GM19395 (cell line): ENCODE data around the gene HSPA12A.

Experiments used
- ATAC-seq: cut with Tn5 transposase; IDR thresholded peaks from one replicate; pipeline ENCODE4 v1.9.1; 2021; ENCODE audit warnings: mild to moderate bottlenecking, moderate library complexity; ENCODE audit not compliant: unreplicated experiment

HSPA12A gene

DNA sequence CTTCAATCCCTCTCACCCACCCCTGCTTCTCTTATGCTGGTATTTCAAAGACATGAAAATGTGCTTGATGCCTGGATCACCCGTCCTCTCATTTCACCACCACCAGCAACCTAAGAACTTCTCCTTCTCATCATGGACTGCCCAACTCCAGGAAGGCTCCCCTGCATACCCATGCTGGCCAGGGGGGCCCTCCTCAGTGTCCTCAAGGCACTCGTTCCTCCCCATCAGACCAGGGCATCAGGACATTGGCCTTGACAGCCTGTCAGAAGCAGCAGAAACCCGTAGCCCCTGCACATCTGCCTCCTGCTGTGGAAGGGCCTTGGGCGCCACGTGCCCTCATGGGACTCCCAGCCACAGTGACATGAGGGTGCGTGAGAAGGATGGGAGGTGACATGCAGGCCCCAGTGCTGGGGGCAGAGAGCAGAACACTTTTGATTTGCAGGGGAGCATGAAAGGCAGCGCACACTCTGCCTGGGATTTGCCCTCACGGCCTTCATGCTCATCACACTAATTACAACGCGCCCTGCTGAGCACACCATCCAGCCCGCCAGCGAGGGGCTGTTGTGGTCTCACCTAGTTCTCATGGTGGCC, 1.9 kb upstream of the HSPA12A start:
- no peak for ATAC-seq

DNA sequence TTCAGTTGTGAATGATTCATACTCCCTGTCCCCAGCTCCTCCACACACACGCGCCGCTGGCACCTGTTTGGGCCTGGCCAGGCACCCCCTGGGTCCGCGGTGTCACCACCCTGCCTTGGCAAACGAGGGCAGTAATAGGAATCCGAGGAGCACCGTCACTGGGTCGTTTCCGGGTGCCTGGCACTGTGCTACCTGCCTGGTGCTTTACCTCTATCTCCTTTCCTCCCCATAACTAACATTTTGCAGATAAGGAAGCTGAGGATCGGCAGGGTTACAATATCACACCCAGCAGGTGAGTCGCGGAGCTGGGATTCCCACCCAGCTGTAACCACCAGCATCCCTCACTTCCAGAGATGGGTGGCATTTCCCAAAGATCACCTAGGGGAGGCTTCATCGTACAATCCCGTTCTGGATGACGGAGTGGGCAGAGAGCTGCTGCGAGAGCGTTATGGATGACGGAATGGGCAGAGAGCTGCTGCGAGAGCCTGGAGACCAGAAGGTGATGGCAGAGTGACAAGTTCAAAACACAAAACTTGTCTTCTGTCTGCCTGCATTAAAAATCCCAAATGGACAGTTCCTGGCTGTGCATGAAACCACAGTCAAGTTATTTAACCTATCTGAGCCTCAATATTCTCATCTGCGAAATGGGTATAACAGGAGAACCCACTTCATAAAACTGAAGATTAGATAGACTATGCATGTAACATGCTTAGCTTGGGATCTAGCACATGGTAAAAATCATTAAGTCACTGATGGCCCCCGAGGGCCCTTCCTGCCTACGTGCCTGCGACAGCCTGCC, 1.1 kb upstream of the HSPA12A start:
- ATAC-seq: no peak

DNA sequence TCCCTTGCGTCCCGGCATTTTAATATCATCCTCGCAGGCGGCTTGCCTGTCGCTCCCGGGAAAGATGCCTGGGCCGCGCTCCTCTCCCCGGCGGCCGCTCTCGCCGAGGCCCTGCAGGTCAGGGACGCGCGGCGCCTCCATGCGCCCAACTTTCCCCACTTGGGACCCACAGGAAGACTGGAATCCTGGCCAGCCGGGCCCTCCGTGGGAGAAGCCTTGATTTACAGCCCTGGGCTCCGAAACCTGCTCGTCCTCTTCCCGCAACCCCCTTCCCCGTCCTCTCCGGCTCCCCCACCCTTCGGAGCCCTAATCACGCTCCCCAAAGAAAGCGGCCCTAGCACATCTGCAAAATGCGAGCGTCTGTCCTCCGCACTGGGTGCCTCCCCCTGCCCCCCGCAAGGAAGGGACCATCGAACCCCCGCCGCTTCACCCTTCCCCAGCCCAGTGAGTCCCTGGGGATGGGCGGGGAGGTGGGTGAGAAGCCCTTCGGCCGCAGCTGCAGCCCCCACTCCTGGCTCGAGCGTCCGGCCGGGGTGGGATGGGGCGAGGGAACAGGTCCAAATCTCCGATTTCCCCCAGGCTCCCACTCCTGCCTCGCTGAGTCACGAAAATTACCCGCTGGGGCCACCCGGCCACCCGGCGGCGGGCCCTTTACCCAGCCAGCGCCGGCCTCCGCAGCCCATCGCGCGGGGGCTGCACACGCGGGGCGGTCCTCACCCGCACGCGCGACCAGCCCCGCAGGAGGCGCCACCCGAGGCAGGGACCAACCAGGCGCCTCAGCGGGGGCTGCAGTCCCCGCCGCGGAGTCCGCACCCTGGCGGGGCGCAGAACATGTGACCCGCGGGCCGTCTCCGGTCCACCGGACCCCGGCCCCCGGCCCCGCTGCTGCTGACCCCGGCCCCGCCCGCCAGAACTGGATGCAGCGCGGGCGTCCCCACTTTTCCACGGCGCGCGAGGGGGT, 695 bp downstream of the HSPA12A start:
- peak; percentile 21 for ATAC-seq

DNA sequence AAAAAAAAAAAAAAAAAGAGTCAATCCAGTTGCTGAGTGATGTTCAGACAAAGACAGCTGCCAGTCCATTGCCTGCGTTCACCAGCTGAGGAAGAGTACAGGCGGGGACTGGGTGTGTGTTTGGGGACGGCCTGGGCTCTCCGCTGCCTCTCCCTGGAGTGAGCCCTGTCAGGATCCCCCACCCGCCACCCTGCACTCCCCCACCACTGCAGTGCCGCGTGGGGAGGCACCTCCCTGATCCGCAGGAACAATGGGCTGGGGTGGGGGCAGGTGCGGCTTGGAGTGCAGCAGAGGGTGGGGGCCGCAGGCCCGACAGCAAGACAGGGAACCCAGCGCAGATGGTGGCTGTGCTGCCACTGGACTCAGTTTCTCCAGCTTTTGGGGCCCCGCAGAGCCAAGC, 1.4 kb downstream of the HSPA12A start:
- no peak for ATAC-seq

DNA sequence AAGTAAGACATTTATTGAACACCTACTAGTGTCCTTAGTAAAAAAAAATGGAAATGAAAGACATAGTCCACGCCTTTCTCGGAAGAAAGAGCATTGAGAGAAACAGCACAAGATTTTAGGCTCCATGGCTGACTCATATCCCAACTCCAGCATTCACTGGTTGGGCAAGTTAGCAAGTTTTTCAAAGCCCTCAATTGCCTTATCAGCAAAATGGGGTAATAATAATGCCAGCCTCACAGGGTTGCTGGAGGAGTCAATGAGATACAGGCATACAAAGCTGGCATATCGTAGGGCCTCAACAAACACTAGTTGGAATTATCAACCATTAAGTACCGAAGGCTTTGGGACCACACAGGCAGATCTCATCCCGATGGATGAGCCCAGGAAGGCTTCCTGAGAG, 4.0 kb downstream of the HSPA12A start:
- no peak for ATAC-seq

DNA sequence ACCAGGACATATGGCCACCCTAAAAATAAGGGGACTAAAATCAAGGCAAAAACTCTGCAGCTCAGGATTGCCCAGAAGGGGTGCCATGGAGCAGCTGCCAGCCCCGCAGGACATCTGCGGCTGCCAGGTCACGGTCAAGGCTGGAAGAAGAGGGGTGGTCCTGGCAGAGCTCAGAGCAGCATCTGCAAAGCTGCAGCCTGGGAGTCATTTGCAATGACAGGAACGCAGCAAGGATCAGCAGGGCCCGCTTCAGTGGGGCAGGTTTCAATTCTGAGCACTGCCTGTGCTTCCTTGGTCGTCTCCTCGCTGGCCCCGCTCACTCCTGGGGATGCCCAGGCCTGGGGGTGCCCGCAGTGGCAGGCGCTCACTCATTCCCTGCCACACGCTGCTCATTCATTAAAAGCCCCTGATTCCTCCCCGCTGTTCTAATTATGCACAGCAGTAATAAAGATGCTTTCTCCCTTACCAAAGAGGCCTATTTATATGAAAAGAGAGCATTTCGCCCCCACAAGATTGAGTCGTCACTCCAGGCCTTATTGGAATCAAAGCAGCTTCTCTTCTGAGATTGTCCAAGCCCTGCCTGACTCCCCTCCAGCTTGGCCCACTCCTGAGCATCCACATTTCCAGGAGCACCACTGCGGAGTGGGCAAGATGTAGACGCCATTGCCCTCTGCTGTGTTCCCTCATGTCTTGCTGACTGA, 4.6 kb downstream of the HSPA12A start:
- no peak for ATAC-seq

DNA sequence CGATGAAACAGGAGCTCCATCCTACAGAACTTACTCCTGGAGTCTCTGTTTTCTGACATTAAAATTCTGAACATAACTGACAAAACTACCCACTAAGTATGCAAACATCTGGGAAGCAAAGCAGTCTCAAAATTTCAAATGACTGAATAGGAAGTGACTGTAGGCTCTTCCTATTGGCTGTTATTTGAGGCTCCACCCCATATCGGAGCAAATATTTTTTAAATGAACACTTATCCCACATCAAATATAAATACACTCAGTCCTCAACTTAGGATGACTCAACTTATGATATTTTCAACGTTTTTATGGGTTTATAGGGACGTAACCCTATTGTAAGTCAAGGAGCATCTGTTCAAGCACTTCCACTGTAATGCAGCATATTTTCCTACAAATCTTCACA, 8.8 kb downstream of the HSPA12A start:
- ATAC-seq: no peak

DNA sequence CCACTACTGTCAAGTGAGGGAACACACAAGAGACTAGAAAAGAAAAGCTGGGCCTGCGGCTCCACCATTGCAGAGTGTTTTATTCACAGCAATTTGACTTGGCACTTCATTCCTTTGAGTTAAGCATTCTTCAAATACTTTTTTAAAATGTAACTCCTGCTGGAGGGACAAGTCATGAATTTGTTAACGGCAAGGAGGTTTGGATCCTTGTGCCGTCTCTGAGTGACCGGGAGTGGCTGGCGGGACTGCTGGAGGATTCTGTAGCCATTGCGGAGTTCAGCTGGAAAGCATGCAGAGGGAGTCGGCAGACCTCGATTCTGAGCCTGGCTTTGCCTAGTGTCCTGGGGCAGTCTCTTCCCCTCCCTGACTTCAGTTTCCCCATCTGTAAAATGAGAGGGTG, 9.8 kb downstream of the HSPA12A start:
- ATAC-seq: no peak

DNA sequence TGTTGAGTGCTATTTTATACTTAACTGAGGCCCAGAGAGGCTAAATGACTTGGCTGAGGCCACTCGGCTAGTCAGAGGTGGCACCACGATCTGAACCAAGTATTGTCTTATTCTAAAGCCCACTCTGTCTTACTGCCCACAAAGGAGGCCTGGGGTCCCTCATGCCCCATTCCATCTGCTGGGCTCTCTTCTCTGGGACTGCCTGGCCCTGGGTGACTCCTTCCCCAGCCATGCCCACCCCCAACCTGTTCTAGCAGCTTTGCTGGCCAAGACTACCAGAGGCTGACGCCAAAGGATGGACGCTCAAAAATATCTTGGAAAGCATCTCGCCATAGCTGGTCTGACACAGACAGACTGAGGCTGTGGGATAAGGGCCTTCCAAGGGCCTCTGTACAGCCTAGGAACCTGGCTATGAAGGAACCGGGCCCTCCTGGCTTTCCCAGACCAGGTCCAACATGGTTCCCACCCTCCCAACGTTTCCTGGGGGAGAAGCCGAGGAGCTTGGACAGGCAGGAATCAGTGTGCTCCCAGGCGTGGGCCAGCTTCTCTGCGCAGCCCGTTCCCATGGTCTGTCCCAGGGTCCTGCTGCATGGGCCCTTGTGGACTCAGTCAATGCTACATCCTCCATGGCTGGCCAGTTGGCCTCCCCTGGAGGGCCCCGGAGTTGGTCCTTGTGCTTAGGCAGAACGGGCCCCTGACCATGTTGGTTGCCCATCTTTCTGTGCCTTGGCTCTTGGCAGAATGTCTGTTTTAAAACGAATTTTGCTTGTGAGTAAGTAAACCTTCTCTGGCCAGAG, 11.7 kb downstream of the HSPA12A start:
- no peak for ATAC-seq

DNA sequence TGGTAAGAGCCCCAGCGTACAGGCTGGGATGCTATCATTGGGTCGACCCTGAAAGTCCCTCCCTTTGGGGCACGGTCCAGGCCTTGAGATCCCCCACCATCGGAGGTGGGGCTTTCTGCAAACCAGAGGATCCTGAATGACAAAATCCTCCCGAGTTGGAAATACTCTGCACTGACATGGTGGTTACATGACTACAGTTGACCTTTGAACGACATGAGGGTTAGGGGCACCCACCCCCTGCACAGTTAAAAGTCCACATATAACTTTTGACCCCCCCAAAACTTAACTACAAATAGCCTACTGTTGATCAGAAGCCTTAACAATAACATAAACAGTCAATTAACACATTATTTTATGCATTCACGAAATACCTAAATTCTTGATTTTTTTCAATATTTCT, 13.1 kb downstream of the HSPA12A start:
- no peak for ATAC-seq

DNA sequence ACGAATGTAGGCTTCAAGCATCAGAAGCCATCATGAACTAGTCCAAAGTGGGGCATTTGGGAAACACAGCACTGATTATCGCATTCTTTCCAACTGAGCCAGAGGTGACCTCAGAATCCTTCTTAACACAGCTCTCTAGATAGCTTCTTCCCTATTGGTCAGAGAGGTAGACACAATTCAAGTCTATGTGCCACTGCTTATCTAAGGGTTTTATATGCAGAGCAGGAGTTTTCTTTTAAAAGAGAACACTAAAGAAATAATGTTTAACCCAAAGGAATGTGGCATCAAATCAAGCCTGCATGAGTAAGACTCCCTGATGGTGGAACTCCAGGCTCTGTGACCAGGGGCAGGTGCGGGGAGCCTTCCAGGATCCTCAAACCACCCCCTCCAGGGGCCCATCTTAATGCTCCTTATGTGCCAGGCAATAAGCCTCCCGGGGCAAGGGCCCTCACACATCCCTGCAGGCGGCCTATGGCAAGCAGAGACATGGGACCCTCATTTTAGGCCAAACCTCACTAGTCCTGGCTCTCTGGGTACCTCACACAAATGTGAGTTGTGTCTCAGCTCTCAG, 13.8 kb downstream of the HSPA12A start:
- ATAC-seq: no peak

DNA sequence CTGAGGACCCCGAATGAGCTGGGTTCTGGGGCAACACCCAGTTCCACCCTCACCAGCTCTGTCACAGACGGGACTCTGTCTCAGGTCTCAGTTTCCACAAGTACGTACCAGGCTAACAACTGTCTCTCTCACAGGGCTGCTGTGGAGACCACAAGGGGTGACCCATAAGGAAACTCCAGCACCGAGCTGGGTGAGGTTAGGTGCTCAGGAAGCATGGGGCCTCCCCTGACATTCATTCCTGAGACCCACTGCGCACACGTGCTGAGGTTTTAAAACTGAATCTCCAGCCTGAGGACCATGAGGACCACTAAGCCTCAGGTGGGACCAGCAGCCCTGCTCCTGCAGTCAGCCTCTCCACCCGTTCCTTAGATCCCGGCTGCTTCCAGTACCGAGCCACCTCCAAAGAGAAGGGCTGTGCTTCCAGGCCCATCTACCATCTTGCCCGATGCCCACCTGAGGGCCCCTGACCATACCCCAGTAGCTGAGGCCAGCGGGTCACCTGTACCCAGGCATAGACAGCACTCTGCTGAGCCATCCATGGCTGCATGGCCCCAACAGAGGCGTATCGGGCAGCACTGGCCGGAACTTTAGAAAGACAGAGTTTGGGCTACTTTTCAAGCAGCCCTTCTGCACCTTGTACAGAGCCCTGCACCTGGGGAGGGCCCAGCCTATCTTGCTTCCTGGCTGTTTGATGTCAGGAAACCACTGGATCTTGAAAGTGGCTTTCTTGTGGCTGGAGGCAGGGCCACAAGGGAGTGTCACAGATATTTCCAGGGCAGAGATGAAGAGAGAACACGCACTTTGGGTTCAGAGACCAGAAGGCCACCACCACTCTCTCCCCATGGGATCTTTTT, 18.7 kb downstream of the HSPA12A start:
- no peak for ATAC-seq

DNA sequence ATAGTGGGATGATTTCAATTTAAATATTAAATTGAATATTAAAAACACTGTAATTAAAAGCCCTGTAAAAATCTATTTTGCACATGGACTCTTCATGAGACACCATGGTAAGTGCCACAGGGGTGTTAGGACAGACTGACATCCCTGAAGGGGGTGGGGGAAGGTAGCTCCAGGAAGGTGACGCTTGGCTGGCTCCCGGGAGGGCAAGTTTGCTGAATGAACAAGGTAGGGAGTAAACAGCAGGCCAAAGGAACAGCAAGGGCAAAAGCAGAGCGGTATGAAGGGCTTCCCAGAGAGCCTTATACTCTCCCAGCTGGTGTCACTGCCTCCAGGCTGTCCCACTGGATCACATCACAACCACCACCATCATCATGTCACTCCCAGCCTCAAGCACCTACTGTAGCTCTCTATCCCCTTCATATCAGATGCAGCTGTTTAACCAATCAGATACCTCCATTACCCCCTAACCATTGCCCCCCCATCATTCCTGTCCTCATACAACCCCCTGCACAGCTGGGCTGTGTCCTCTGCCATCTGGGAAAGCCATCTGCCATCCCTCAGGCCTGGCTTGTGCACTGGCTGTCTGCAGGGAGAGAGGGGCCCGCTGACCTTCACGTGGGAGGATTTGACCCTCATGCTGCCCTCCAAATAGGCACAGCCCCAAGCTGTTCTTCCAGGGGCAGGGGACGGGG, 19.5 kb downstream of the HSPA12A start:
- no peak for ATAC-seq

DNA sequence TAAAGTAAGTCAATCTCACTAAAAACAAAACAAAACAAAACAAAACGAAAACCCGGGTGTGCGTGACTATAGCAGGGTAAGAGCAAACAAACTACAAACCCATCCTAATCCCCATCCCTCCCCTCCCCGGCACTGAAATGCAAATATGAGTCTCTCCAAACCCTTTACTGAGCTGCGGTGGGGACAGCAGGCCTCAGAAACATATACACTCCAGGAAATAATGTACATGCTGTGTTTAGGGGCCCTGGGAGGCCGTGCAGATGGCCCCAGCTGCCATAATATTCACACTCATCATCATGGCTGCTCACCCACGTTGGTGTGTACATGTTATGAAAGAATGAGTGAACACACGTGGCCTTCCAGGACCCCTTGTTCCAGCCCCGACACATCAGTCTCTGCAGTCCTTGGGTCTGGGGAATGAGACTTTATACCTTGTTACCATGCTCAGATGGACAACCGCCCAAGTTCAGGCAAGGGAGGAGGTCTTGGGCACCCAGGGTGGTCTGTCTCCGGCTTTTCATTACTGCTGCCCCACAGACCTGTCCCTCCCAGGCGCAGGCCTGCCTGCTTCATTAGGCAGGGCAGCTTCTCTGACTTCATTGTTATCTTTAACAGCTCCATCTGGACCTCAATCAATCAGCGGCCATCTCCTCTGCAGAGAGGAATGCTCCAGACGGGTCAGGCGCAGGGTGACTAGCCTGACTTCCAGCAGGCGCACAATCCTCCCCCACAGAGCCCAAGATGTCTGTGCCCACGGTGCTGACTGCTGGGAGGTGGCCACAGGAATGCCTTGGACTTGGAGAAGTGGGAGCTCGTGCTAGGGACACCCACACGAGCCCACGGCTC, 20.6 kb downstream of the HSPA12A start:
- ATAC-seq: no peak

DNA sequence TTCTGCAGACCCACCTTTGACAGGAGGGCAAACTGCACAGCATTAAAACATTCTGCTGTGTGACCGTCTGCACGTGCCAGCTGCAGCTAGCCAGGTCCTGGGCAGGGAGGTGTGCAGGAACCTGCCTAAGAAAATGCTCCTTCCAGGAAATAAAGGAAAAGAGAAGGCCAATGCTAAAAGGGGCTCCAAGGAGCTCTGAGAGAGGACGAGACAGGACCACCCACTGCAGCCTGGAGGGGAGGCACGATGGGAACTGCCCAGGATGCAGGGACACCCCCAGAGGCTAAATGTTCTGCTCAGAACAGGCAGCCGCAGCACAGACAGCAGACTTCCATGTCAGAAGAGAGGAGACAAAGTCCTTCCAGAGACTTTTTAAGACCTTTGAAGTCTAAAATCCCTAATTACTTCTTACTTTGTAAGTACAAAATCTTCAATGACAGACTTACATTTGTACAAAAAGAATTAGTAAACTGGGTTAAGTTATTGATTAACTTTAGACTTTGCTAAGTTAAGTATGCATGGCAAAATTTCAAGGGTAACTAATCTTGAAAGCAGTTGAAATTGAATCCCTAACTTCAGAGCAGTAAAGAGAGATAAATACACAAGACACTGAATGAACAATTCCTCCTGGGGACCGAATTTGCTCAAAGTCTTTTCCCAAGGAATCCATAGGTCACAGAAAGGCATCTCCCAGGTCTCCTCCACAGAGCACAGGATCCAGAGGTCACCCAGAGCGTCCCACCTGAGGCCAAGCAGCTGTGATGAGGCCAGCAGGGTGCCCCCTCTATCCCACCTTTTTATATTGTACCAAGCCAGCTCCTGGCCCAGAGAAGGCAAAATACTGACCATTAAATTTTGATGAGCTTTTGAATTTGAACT, 21.5 kb downstream of the HSPA12A start:
- ATAC-seq: no peak

DNA sequence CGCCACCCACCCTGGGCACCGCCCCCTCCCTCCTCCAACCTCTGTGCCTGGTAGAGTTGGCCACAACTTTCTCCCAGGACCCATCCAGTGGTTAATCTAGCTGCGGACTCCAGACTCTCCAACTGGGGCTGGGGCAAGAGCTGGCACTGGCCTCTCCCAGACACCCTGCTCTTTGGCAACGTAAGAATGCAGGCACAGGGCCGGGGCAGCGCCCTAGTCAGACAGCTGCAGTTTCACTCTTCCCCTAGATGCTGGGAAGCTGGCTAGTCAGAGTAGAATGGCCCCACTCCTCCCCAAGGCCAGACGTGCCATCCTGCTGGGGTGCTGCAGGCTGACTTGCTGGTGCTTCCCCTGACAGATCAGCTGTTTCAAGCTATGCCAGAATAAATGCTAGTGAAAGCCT, 22.1 kb downstream of the HSPA12A start:
- ATAC-seq: no peak
